GM12891 (cell line): ENCODE data around the gene EML1.

ENCODE experiments used
- DNase-seq: peaks from one replicate; pipeline ENCODE4 v3.0.0; 2011; ENCODE audit warnings: low spot score; ENCODE audit not compliant: insufficient read length
- FAIRE-seq: peaks from 2 replicates; lab custom pipeline; 2011; peaks lifted over from hg19 to GRCh38; lab: Jason Lieb, UNC
- PAX5 ChIP-seq: IDR thresholded peaks from 2 replicates; pipeline ENCODE4 v1.6.1; 2011; ENCODE audit warnings: low read length, moderate library complexity, mild to moderate bottlenecking; ENCODE audit not compliant: insufficient read depth, severe bottlenecking
- POLR2A ChIP-seq: IDR thresholded peaks from 2 replicates; pipeline ENCODE4 v1.6.1; 2011; ENCODE audit warnings: low read depth, low read length, control low read depth
- POLR2AphosphoS5 ChIP-seq: IDR thresholded peaks from 2 replicates; pipeline ENCODE4 v1.6.1; 2011; ENCODE audit warnings: low read depth, low read length, control low read depth
- POU2F2 ChIP-seq: IDR thresholded peaks from 2 replicates; pipeline ENCODE4 v1.6.1; 2011; ENCODE audit warnings: low read depth, mild to moderate bottlenecking, control low read depth, low read length, moderate library complexity
- SPI1 ChIP-seq: IDR thresholded peaks from 2 replicates; pipeline ENCODE4 v1.6.1; 2011; ENCODE audit warnings: low read depth, low read length, control low read depth
- TAF1 ChIP-seq: IDR thresholded peaks from 2 replicates; pipeline ENCODE4 v1.6.1; 2011; ENCODE audit warnings: low read depth, low read length, control low read depth

The EML1 gene

GRCh38 chr14:99829450-99829849, 36.2 kb downstream of the EML1 start:
- FAIRE-seq (no peak), DNase-seq (no peak)
- TF ChIP-seq POLR2A, result no peak

- TF ChIP-seq TAF1 (no peak), SPI1 (no peak), PAX5 (no peak), POU2F2 (no peak), POLR2A (no peak), POLR2AphosphoS5 (no peak)
- DNase-seq (no peak), FAIRE-seq (no peak)
Observed at GRCh38 chr14:99831303-99831702, 38.1 kb downstream of the EML1 start.

- no peak for FAIRE-seq
- DNase-seq, result no peak
- TF ChIP-seq PAX5 (no peak), POU2F2 (no peak), POLR2AphosphoS5 (no peak), SPI1 (no peak), TAF1 (no peak), POLR2A (no peak)
Observed at GRCh38 chr14:99831903-99832685, 38.9 kb downstream of the EML1 start.

- FAIRE-seq (no peak), DNase-seq (no peak)
- no peak for TF ChIP-seq POLR2AphosphoS5
Observed at GRCh38 chr14:99837822-99838221, 44.6 kb downstream of the EML1 start.

- TF ChIP-seq POU2F2, result no peak
- TF ChIP-seq PAX5, result no peak
- TF ChIP-seq POLR2A, result no peak
- no peak for TF ChIP-seq SPI1
Observed at GRCh38 chr14:99838639-99839134, 45.5 kb downstream of the EML1 start.

GRCh38 chr14:99839696-99840095, 46.5 kb downstream of the EML1 start:
- TF ChIP-seq POLR2A (no peak), PAX5 (no peak), SPI1 (no peak), POU2F2 (no peak), POLR2AphosphoS5 (no peak), TAF1 (no peak)
- FAIRE-seq (no peak), DNase-seq (no peak)

More at GRCh38 chr14:99838639-99839134, 45.5 kb downstream of the EML1 start:
- no peak for FAIRE-seq
- no peak for DNase-seq

GRCh38 chr14:99840265-99840664, 47.1 kb downstream of the EML1 start:
- TF ChIP-seq POU2F2 (no peak), POLR2AphosphoS5 (no peak), SPI1 (no peak)
- FAIRE-seq, result no peak
- no peak for DNase-seq

- no peak for FAIRE-seq
- no peak for TF ChIP-seq POLR2AphosphoS5
- no peak for TF ChIP-seq POU2F2
- no peak for TF ChIP-seq TAF1
- no peak for TF ChIP-seq SPI1
- no peak for TF ChIP-seq PAX5
- TF ChIP-seq POLR2A, result no peak
- no peak for DNase-seq
Observed at GRCh38 chr14:99840774-99841305, 47.6 kb downstream of the EML1 start.

GRCh38 chr14:99841436-99842071, 48.3 kb downstream of the EML1 start:
- DNase-seq (no peak), FAIRE-seq (no peak)
- TF ChIP-seq SPI1, result no peak
- no peak for TF ChIP-seq POU2F2
- TF ChIP-seq TAF1, result no peak
- no peak for TF ChIP-seq PAX5
- no peak for TF ChIP-seq POLR2AphosphoS5
- TF ChIP-seq POLR2A, result no peak

GRCh38 chr14:99842141-99842540, 48.9 kb downstream of the EML1 start:
- DNase-seq (no peak), FAIRE-seq (no peak)
- TF ChIP-seq POLR2A (no peak), PAX5 (no peak), POU2F2 (no peak), TAF1 (no peak), SPI1 (no peak), POLR2AphosphoS5 (no peak)
